Heart left ventricle (tissue), 16 donors: ENCODE data around the gene NME7. TPM values are rescaled to one million over a fixed set of nuclear protein-coding genes. Genes with fewer than 3 reads are reported as not detected.
"Not testable (repeated sequence)": the region's sequence is repeated elsewhere in the genome, so short reads cannot be mapped to it uniquely, and the experiment has no call there.

Source experiments
- ATAC-seq, 4 donors: fragments of 200-7000 bp; cut with Tn5 transposase; one replicate each; pipeline ENCODE4 v1.9.1; 2020 to 2022; ENCODE audit warnings: moderate library complexity in 4 of 4, mild to moderate bottlenecking in 3 of 4, moderate number of reproducible peaks in 1 of 4
- DNase-seq, 5 donors: peaks; one replicate each; pipeline ENCODE4 v3.0.0-alpha.2; 2020
- H3K27ac ChIP-seq, 12 donors: fragments of 200-600 bp; sonication (generic) in 4 of 12; one replicate each; pipeline versions ENCODE4 v1.5.0 to v1.8.0; 2016 to 2022; ENCODE audit warnings: mild to moderate bottlenecking in 2 of 12
- H3K27me3 ChIP-seq, 9 donors: fragments of 200-600 bp; sonication (generic) in 2 of 9; one replicate each; pipeline versions ENCODE4 v1.5.1 to v1.8.0; 2016 to 2022; ENCODE audit warnings: mild to moderate bottlenecking in 3 of 9
- H3K36me3 ChIP-seq, 9 donors: fragments of 200-600 bp; sonication (generic) in 2 of 9; one replicate each; pipeline versions ENCODE4 v1.5.0 to v1.8.0; 2018 to 2022; ENCODE audit warnings: mild to moderate bottlenecking in 2 of 9
- H3K4me1 ChIP-seq, 12 donors: fragments of 200-600 bp; sonication (generic) in 4 of 12; one replicate each; pipeline versions ENCODE4 v1.5.0 to v1.8.0; 2016 to 2022; ENCODE audit warnings: mild to moderate bottlenecking in 3 of 12
- H3K4me3 ChIP-seq, 12 donors: fragments of 200-600 bp; sonication (generic) in 4 of 12; one replicate each; pipeline versions ENCODE4 v1.5.0 to v1.8.0; 2017 to 2022; ENCODE audit warnings: mild to moderate bottlenecking in 9 of 12, moderate library complexity in 4 of 12
- H3K9me3 ChIP-seq, 12 donors: fragments of 200-600 bp; sonication (generic) in 4 of 12; one replicate each; pipeline versions ENCODE4 v1.5.0 to v1.8.0; 2016 to 2022; ENCODE audit warnings: mild to moderate bottlenecking in 1 of 12
- CTCF ChIP-seq, 12 donors: fragments of 200-600 bp; sonication (generic) in 4 of 12; IDR thresholded peaks; one replicate each; pipeline versions ENCODE4 v1.5.0 to v1.8.0; 2018 to 2022; ENCODE audit warnings: antibody characterized with exemption in 12 of 12, mild to moderate bottlenecking in 5 of 12
- POLR2A ChIP-seq, 2 donors: fragments of 450-650 bp; IDR thresholded peaks; one replicate each; pipeline ENCODE4 v1.6.1; 2017; ENCODE audit warnings: antibody characterized with exemption in 2 of 2, mild to moderate bottlenecking in 2 of 2, moderate library complexity in 2 of 2
- WGBS, 4 donors: extraction: QIAGEN DNeasy Blood & Tissue Kit in 2 of 4; methylation state at CpG; one replicate each; pipeline versions ENCODE4 v1.1.5 to v1.1.7; 2013 to 2018; 5-methylcytosine and 5-hydroxymethylcytosine counted together
- intact Hi-C, 10 donors: fragments of 100-400 bp; cut with DNase I; formaldehyde crosslinking; loops; one replicate each; pipeline versions ENCODE4 v1.11.1 to v1.14.2; 2022
- polyA plus RNA-seq, 2 donors: library from polyadenylated mRNA; stranded (reverse); fragments of 200-250 nt; gene quantifications; one replicate each; pipeline ENCODE4 v1.2.3, GENCODE V29; 2013
- total RNA-seq, 9 donors: library from RNA; depleted of rRNA in 2 of 9; stranded (reverse); fragments of >200 nt in 2 of 9; fragmentation: NEBNext Ultra II Directional in 3 of 9; extraction: Animal tissue kit (Norgen Biotek cat#: 25700) in 3 of 9; gene quantifications; one replicate each; pipeline versions ENCODE4 v1.1.0 to v1.2.4, GENCODE V29; 2016 to 2023
- donor health status: ischemic (EF 13 %, LVEDD 7.1; RV severe dilation, severe dysfunction).
- donor health status: healthy with polysubstance abuse.
- donor health status: DM: no; HTN: yes; CAD: no.
- donor health status: DM: no; HTN: no; CAD: no.
- donor health status: ischemic (EF 25% LVEDD 6.9; RV normal size, moderate dysfunction).
- donor health status: ischemic (EF 25% LVEDD 5.7; RV mildly dilated, moderate dysfunction).
- donor health status: healthy.
- donor health status: DM: yes; HTN: yes; CAD: no.
- donor health status: ischemic (EF 35%, LVEDD 5.7; RV mildly dilated, moderate dysfunction).
- donor health status: nonischemic (EF 11% LVEDD 7.7; RV severe dilation, severe dysfunction).
- donor health status: DM: yes; HTN: yes; CAD: no.
- donor health status: PGD.
- donor health status: ischemic (EF 29% LVEDD 5.4; RV normal size, mild dysfunction).
- donor health status: nonischemic (EF 23%, LVEDD 6.1; RV moderate dilation, normal function).

The NME7 gene
- total and polyA plus RNA-seq, 11 donors = 3.1 to 25.2 (median 8.4) TPM

- Histone ChIP-seq H3K27ac (no peak overlapping the region), H3K4me1 (no peaks in the 10 kb centered on the region), H3K9me3 (peaks cover 0 to 10% (median 0%) of the 10 kb centered on the region in 12 donors), H3K36me3 (peaks cover 0 to 3% (median 0%) of the 10 kb centered on the region in 9 donors), H3K27me3 (no peaks in the 10 kb centered on the region), H3K4me3 (no peak overlapping the region)
- TF ChIP-seq CTCF (IDR thresholded peaks at IDR 0.05) (no peak), POLR2A (IDR thresholded peaks at IDR 0.05) (no peak)
- no peak for ATAC-seq
- intact Hi-C loops = no loop called here
- WGBS, 4 donors = 59 to 83% (median 69%) methylated on average over 2 of the region's 2 CpGs
- no peak for DNase-seq
Observed at GRCh38 chr1:169338617-169339016, 29.0 kb downstream of the NME7 start.

GRCh38 chr1:169336947-169337715 lies 30.5 kb downstream of the NME7 start:
- WGBS, 4 donors = 97 to 98% (median 98%) methylated on average over 23 to 35 of the region's 35 CpGs
- ATAC-seq, intact Hi-C loops, H3K4me1 ChIP-seq, H3K36me3 ChIP-seq, H3K27ac ChIP-seq, H3K4me3 ChIP-seq, H3K27me3 ChIP-seq: not testable (repeated sequence)
- DNase-seq = peak in 1 of 5 donors; percentile 36
- H3K9me3 ChIP-seq = peaks cover 0 to 19% (median 0%) of the 10 kb centered on the region in 12 donors

GRCh38 chr1:169334727-169335126 lies 32.9 kb downstream of the NME7 start:
- 95 to 99% (median 96%) methylated on average over 3 of the region's 3 CpGs for WGBS, 4 donors

GRCh38 chr1:169330927-169331326 lies 36.7 kb downstream of the NME7 start:
- no peaks in the 10 kb centered on the region for H3K27me3 ChIP-seq
- H3K27ac ChIP-seq = no peak overlapping the region
- H3K4me1 ChIP-seq = peaks cover 0 to 14% (median 0%) of the 10 kb centered on the region in 12 donors
- TF ChIP-seq POLR2A (IDR thresholded peaks at IDR 0.05) (no peak), CTCF (IDR thresholded peaks at IDR 0.05) (no peak)
- ATAC-seq (no peak), DNase-seq (no peak)
- peaks cover 0 to 3% (median 0%) of the 10 kb centered on the region in 9 donors for H3K36me3 ChIP-seq
- peaks cover 0 to 51% (median 7%) of the 10 kb centered on the region in 12 donors for H3K9me3 ChIP-seq
- no peak overlapping the region for H3K4me3 ChIP-seq
- 94 to 98% (median 97%) methylated on average over 2 of the region's 2 CpGs for WGBS, 4 donors
- intact Hi-C loops = no loop called here

More at GRCh38 chr1:169334727-169335126, 32.9 kb downstream of the NME7 start:
- H3K36me3 ChIP-seq, H3K4me3 ChIP-seq, H3K27me3 ChIP-seq, H3K27ac ChIP-seq, H3K4me1 ChIP-seq, ATAC-seq, DNase-seq, intact Hi-C loops: not testable (repeated sequence)
- peaks cover 0 to 43% (median 7%) of the 10 kb centered on the region in 12 donors for H3K9me3 ChIP-seq

- H3K36me3 ChIP-seq = no peaks in the 10 kb centered on the region
- no peak for TF ChIP-seq CTCF (IDR thresholded peaks at IDR 0.05)
- no peak for TF ChIP-seq POLR2A (IDR thresholded peaks at IDR 0.05)
- DNase-seq (no peak), ATAC-seq (no peak)
- no peak overlapping the region for H3K27ac ChIP-seq
- H3K9me3 ChIP-seq = peaks cover 0 to 42% (median 7%) of the 10 kb centered on the region in 12 donors
- intact Hi-C loops = no loop called here
- H3K4me1 ChIP-seq = peaks cover 0 to 14% (median 0%) of the 10 kb centered on the region in 12 donors
- 96 to 99% (median 98%) methylated on average over 1 of the region's 1 CpG for WGBS, 4 donors
- no peaks in the 10 kb centered on the region for H3K27me3 ChIP-seq
- no peak overlapping the region for H3K4me3 ChIP-seq
Observed at GRCh38 chr1:169329383-169329782, 38.2 kb downstream of the NME7 start.
